ENCODE data around the gene PANK3. TPM values are rescaled to one million over a fixed set of nuclear protein-coding genes. Genes with fewer than 3 reads are reported as not detected.

PANK3 gene
- total RNA-seq, 1 experiment from 2014 or later, result 79.7 TPM

DNA sequence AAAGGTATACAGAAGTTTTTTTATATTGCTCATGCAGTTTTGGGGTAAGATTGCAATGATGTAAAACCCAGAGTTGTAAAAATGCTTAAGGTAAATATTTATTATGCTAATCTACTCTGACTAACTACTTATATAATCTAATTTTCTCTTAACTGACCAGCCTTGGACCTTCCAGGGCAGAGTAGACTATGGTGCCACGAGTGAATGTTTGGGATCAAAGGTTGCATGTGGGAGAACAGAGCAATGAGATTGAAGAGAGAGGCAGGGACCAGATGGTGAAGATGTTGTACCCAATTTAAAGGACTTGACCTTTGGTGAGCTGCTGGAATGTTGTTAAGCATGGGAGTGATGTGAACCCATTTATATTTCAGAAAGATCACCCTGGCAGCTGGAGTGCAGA is 34.8 kb upstream of the PANK3 start:
- ATAC-seq, result no peak
- H3K9me3 ChIP-seq (ENCODE audit: control insufficient read depth, insufficient read depth, low read depth, low read length), result no peaks in the 10 kb centered on the region
- POLR2A ChIA-PET, result no interaction called here
- no peaks in the 10 kb centered on the region for H3K36me3 ChIP-seq (ENCODE audit: control insufficient read depth, insufficient read depth, low read length)
- H3K27ac ChIP-seq (ENCODE audit: low read length), result no peak overlapping the region
- no peak overlapping the region for H3K4me3 ChIP-seq (ENCODE audit: low read depth in 2 of 2, low read length in 2 of 2)
- TF ChIP-seq SIN3A (IDR thresholded peaks at IDR 0.05; ENCODE audit: borderline replicate concordance, insufficient read depth, low read depth, low read length) (no peak), TCF7L2 (IDR thresholded peaks at IDR 0.05; ENCODE audit: low read depth, low read length) (no peak), CTCF (IDR thresholded peaks at IDR 0.05) (no peak), POLR2AphosphoS5 (IDR thresholded peaks at IDR 0.05; ENCODE audit: low read depth, low read length) (no peak)
- TF ChIP-seq, protein P1, sequence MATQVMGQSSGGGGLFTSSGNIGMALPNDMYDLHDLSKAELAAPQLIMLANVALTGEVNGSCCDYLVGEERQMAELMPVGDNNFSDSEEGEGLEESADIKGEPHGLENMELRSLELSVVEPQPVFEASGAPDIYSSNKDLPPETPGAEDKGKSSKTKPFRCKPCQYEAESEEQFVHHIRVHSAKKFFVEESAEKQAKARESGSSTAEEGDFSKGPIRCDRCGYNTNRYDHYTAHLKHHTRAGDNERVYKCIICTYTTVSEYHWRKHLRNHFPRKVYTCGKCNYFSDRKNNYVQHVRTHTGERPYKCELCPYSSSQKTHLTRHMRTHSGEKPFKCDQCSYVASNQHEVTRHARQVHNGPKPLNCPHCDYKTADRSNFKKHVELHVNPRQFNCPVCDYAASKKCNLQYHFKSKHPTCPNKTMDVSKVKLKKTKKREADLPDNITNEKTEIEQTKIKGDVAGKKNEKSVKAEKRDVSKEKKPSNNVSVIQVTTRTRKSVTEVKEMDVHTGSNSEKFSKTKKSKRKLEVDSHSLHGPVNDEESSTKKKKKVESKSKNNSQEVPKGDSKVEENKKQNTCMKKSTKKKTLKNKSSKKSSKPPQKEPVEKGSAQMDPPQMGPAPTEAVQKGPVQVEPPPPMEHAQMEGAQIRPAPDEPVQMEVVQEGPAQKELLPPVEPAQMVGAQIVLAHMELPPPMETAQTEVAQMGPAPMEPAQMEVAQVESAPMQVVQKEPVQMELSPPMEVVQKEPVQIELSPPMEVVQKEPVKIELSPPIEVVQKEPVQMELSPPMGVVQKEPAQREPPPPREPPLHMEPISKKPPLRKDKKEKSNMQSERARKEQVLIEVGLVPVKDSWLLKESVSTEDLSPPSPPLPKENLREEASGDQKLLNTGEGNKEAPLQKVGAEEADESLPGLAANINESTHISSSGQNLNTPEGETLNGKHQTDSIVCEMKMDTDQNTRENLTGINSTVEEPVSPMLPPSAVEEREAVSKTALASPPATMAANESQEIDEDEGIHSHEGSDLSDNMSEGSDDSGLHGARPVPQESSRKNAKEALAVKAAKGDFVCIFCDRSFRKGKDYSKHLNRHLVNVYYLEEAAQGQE (IDR thresholded peaks at IDR 0.05; ENCODE audit: insufficient read depth in 1 of 2, low read depth in 2 of 2, low read length in 1 of 2), result no peak
- no peaks in the 10 kb centered on the region for H3K27me3 ChIP-seq (ENCODE audit: control insufficient read depth, insufficient read depth, low read length)
- no TSS peak for BruUV-seq (replicated peaks)
- in situ Hi-C loops (cut with HindIII; ENCODE audit: low pct_unique_long_range_greater_than_20kb, low sequenced_read_pairs), result no loop called here
- intact Hi-C loops (cut with micrococcal nuclease; ENCODE audit: unreplicated experiment), result no loop called here
- H3K4me1 ChIP-seq (ENCODE audit: control insufficient read depth, insufficient read depth, low read length), result no peaks in the 10 kb centered on the region
- CTCF ChIA-PET, result no interaction called here
- DNase-seq (ENCODE audit: low read depth, low spot score), result no peak

DNA sequence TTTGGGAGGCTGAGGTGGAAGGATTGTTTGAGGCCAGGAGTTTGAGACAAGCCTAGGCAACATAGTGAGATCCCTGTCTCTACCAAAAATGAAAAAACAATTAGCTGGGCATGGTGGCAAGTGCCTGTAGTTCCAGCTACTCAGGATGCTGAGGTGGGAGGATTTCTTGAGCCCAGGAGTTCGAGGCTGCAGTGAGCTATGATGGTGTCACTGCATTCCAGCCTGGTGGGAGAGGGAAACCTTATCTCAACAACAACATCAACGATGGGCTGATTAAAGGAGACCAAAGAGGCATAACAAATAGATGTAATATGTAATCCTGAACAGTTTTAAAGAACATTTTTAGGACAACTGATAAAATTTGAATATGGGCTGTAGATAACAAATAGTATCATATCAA is 34.2 kb upstream of the PANK3 start:
- DNase-seq (ENCODE audit: low read depth, low spot score) (no peak), ATAC-seq (no peak)
- POLR2A ChIA-PET, result no interaction called here
- Histone ChIP-seq H3K27ac (ENCODE audit: low read length) (no peak overlapping the region), H3K36me3 (ENCODE audit: control insufficient read depth, insufficient read depth, low read length) (no peaks in the 10 kb centered on the region), H3K27me3 (ENCODE audit: control insufficient read depth, insufficient read depth, low read length) (no peaks in the 10 kb centered on the region), H3K4me1 (ENCODE audit: control insufficient read depth, insufficient read depth, low read length) (no peaks in the 10 kb centered on the region), H3K9me3 (ENCODE audit: control insufficient read depth, insufficient read depth, low read depth, low read length) (no peaks in the 10 kb centered on the region), H3K4me3 (ENCODE audit: low read depth in 2 of 2, low read length in 2 of 2) (no peak overlapping the region)
- intact Hi-C loops (cut with micrococcal nuclease; ENCODE audit: unreplicated experiment) (no loop called here), in situ Hi-C loops (cut with HindIII; ENCODE audit: low pct_unique_long_range_greater_than_20kb, low sequenced_read_pairs) (no loop called here)
- CTCF ChIA-PET, result no interaction called here
- BruUV-seq (replicated peaks), result no TSS peak
- TF ChIP-seq CTCF (IDR thresholded peaks at IDR 0.05), result no peak

DNA sequence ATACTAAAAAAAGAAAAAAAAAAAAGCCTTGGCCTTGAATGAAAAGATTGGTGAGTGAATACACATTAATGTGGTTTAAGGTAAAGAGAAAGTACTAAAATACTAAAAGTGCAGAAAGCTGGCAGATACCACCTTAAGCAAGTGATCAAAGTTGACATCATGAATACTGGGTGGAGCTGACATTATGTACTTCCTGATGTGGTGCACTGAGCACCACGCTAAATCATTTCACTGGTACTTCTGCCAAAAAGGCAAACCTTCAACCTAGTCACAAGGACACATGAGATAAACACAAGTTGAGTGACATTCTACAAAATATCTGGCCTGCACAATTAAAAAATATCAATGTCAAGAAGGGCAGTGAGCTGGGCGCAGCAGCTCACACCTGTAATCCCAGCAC is 33.8 kb upstream of the PANK3 start:
- POLR2A ChIA-PET, result no interaction called here
- in situ Hi-C loops (cut with HindIII; ENCODE audit: low pct_unique_long_range_greater_than_20kb, low sequenced_read_pairs), result no loop called here

More for the DNA sequence above, 33.8 kb upstream of the PANK3 start:
- no peaks in the 10 kb centered on the region for H3K4me1 ChIP-seq (ENCODE audit: control insufficient read depth, insufficient read depth, low read length)
- no peak overlapping the region for H3K4me3 ChIP-seq (ENCODE audit: low read depth in 2 of 2, low read length in 2 of 2)
- CTCF ChIA-PET, result no interaction called here
- no peak for DNase-seq (ENCODE audit: low read depth, low spot score)
- BruUV-seq (replicated peaks), result no TSS peak
- TF ChIP-seq, protein P1 (IDR thresholded peaks at IDR 0.05; ENCODE audit: insufficient read depth in 1 of 2, low read depth in 2 of 2, low read length in 1 of 2), result no peak
- no peak for TF ChIP-seq CTCF (IDR thresholded peaks at IDR 0.05)
- no peak for TF ChIP-seq POLR2AphosphoS5 (IDR thresholded peaks at IDR 0.05; ENCODE audit: low read depth, low read length)
- TF ChIP-seq SIN3A (IDR thresholded peaks at IDR 0.05; ENCODE audit: borderline replicate concordance, insufficient read depth, low read depth, low read length), result no peak
- no peak for TF ChIP-seq TCF7L2 (IDR thresholded peaks at IDR 0.05; ENCODE audit: low read depth, low read length)
- no peaks in the 10 kb centered on the region for H3K9me3 ChIP-seq (ENCODE audit: control insufficient read depth, insufficient read depth, low read depth, low read length)
- intact Hi-C loops (cut with micrococcal nuclease; ENCODE audit: unreplicated experiment), result no loop called here
- H3K27me3 ChIP-seq (ENCODE audit: control insufficient read depth, insufficient read depth, low read length), result no peaks in the 10 kb centered on the region
- no peak for ATAC-seq
- H3K27ac ChIP-seq (ENCODE audit: low read length), result no peak overlapping the region
- H3K36me3 ChIP-seq (ENCODE audit: control insufficient read depth, insufficient read depth, low read length), result no peaks in the 10 kb centered on the region
